ENCODE results near the gene METTL27.
"Not testable (repeated sequence)": the region's sequence is repeated elsewhere in the genome, so short reads cannot be mapped to it uniquely, and the experiment has no call there.

Gene METTL27

DNA sequence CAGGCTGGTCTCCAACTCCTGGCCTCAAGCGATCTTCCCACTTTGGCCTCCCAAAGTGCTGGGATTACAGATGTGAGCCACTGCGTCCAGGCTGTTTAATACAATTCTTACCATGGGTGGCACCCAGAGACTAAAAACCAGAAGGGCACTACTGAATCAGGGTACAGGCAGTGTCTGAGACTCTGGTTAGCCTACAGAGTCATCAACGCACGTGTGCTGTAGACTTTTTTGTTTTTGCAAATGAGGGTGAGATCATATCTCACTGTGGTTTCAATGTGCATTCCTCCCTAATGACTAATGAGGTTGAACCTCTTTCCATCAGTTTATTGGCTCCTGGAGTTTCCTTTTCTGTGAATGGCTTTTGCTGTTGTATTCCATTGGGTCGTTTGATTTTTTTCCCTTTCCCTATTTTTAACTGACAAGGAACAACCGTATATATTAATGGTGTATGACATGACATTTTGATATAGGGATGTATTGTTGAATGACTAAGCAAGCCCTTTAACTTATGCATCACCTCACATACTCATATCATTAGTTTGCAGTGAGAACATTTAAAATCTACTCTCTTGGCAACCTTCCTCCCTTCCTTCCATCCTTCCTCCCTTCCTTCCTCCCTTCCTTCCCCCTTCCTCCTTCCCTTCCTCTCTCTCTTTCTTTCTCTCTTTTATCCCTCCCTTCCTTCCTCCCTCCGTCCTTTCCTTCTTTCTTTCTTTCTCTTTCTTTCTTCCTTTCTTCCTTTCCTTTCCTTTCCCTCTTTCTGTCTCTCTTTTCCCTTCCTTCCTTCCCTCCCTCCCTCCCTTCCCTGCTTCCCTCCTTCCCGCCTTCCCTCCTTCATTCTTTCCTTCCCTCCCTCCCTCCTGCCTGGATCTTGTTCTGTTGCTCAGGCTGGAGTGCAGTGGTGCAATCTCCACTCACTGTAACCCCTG lies 9.4 kb upstream of the METTL27 start:
- Mint-ChIP-seq H3K4me3 (no peak overlapping the region), H3K9me3 (peaks cover 3% of the 10 kb centered on the region), H3K4me1 (peaks cover 36% of the 10 kb centered on the region), H3K36me3 (ENCODE audit: low read depth) (no peaks in the 10 kb centered on the region), H3K27me3 (ENCODE audit: low read depth, poor library complexity) (peaks cover 59% of the 10 kb centered on the region), H3K27ac (no peak overlapping the region)
- DNase-seq = no peak
- TF ChIP-seq CTCF (IDR thresholded peaks at IDR 0.05) = no peak

DNA sequence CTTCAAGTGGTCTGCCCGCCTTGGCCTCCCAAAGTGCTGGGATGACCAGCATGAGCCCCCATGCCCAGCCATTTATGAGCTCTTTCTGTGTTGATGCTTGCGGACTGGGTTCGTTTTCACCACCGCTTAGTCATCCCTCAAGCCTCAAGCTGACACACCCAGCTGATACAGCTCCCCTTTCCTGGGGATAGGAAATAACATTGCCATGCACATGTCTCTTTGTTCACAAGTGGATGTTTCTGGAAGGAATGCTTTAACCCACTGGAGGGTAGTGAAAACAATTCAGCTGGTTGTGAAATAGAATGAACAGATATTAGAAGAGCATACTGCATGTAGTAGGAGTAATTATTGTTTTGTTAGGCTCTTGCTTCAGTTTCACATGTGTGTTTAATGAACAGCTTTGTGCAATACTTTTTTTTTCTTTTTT lies 8.5 kb upstream of the METTL27 start:
- no peaks in the 10 kb centered on the region for H3K36me3 Mint-ChIP-seq (ENCODE audit: low read depth)
- DNase-seq = no peak
- TF ChIP-seq CTCF (IDR thresholded peaks at IDR 0.05) = no peak
- H3K4me1 Mint-ChIP-seq = peaks cover 43% of the 10 kb centered on the region
- H3K9me3 Mint-ChIP-seq = peaks cover 3% of the 10 kb centered on the region
- no peak overlapping the region for H3K4me3 Mint-ChIP-seq
- H3K27me3 Mint-ChIP-seq (ENCODE audit: low read depth, poor library complexity) = peaks cover 50% of the 10 kb centered on the region
- H3K27ac Mint-ChIP-seq = no peak overlapping the region

GRCh38 chr7:73847941-73848723 lies 5.8 kb upstream of the METTL27 start:
- Mint-ChIP-seq H3K4me1 (peaks cover 66% of the 10 kb centered on the region), H3K27ac (no peak overlapping the region), H3K4me3 (no peak overlapping the region), H3K36me3 (ENCODE audit: low read depth) (no peaks in the 10 kb centered on the region), H3K27me3 (ENCODE audit: low read depth, poor library complexity) (peaks cover 31% of the 10 kb centered on the region), H3K9me3 (peaks cover 3% of the 10 kb centered on the region)
- no peak for TF ChIP-seq CTCF (IDR thresholded peaks at IDR 0.05)
- DNase-seq = no peak

DNA sequence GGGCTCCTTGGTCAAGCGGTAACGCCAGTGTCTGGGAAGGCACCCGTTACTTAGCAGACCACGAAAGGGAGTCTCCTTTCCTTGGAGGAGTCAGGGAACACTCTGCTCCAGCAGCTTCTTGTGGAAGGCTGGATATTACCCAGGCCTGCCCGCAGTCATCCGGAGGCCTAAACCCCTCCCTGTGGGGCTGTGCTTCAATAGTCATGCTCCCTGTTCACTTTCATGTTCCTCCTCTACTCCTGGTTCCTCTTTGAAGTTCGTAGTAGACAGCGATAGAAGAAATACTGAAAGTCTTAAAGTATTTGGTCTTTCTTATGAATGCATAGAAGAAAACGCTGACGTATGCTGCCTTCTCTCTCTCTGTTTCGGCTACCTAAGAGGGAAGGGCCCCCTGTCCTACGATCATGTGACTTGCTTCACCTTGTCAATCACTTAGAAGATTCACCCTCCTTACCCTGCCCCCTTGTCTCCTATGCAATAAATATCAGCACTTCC lies 3.4 kb upstream of the METTL27 start:
- not testable (repeated sequence) for H3K9me3 Mint-ChIP-seq; H3K36me3 Mint-ChIP-seq (ENCODE audit: low read depth); DNase-seq
- peak overlapping the region; percentile 81 for H3K27ac Mint-ChIP-seq
- H3K4me3 Mint-ChIP-seq = peak overlapping the region; percentile 27
- peaks cover 57% of the 10 kb centered on the region for H3K4me1 Mint-ChIP-seq
- H3K27me3 Mint-ChIP-seq (ENCODE audit: low read depth, poor library complexity) = peaks cover 11% of the 10 kb centered on the region

DNA sequence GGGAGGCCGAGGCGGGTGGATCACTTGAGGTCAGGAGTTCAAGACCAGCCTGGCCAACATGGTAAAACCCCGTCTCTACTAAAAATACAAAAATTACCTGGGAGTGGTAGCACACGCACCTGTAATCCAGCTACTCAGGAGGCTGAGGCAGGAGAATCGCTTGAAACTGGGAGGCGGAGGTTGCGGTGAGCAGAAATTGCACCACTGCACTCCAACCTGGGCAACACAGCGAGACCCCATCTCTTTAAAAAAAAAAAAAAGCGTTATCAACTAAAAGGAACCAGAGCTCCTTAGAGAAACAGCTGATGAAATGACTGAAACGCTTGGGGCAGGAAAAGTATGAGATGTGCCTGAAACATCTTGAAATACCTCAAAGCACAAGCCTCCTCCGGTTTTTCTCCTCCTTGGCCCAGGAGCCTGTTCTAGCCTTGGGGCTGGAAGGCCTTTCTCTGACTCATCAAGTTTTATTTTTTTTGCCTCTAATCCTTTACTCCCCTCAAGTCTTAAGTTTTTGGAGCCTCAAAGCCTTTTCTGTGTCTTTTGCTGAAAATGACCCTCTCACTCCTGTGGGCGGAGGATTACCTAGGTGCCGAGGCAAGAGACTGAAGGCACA lies 2.6 kb upstream of the METTL27 start:
- H3K36me3 Mint-ChIP-seq (ENCODE audit: low read depth) = no peaks in the 10 kb centered on the region
- H3K4me1 Mint-ChIP-seq = peaks cover 53% of the 10 kb centered on the region
- H3K27me3 Mint-ChIP-seq (ENCODE audit: low read depth, poor library complexity) = peaks cover 6% of the 10 kb centered on the region
- H3K27ac Mint-ChIP-seq = no peak overlapping the region
- DNase-seq = no peak
- H3K4me3 Mint-ChIP-seq = no peak overlapping the region
- H3K9me3 Mint-ChIP-seq = peaks cover 3% of the 10 kb centered on the region
- no peak for TF ChIP-seq CTCF (IDR thresholded peaks at IDR 0.05)

DNA sequence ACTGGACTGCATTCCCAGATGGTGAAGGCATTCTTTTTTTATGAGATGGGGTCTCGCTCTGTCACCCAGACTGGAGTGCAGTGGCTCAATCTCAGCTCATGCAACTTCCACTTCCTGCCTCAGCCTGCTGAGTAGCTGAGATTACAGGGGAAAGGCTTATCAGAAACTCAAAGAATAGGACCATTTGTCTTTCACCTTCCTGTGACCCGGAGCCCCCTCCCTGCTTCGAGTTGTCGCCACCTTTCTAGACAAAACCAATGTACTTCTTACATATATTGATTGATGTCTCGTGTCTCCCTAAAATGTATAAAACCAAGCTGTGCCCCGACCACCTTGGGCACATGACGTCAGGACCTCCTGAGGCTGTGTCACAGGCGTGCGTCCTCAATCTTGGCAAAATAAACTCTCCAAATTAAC lies 1.8 kb upstream of the METTL27 start:
- no peak for TF ChIP-seq CTCF (IDR thresholded peaks at IDR 0.05)
- Mint-ChIP-seq H3K36me3 (ENCODE audit: low read depth) (no peaks in the 10 kb centered on the region), H3K27me3 (ENCODE audit: low read depth, poor library complexity) (peaks cover 8% of the 10 kb centered on the region), H3K9me3 (peaks cover 3% of the 10 kb centered on the region), H3K4me3 (peak overlapping the region; percentile 48), H3K4me1 (peaks cover 44% of the 10 kb centered on the region), H3K27ac (peak overlapping the region; percentile 23)
- DNase-seq = no peak

Measured in nephron progenitor cell (in vitro differentiated cells).